ENCODE data around the gene COX19.

Gene COX19

GRCh38 chr7:990933-991728 is 15.8 kb upstream of the COX19 start:
- no peak for DNase-seq

- DNase-seq = no peak
These were observed 15.1 kb upstream of the COX19 start for GRCh38 chr7:990352-990932.

- no peak for DNase-seq
These were observed 13.7 kb upstream of the COX19 start for GRCh38 chr7:988963-989529.

GRCh38 chr7:988426-988911 is 13.1 kb upstream of the COX19 start:
- no peak for DNase-seq

GRCh38 chr7:987909-988308 is 12.6 kb upstream of the COX19 start:
- no peak for DNase-seq

GRCh38 chr7:986766-987751 is 11.7 kb upstream of the COX19 start:
- DNase-seq = no peak

GRCh38 chr7:985915-986741 is 10.8 kb upstream of the COX19 start:
- DNase-seq = no peak

GRCh38 chr7:985127-985416 is 9.7 kb upstream of the COX19 start:
- DNase-seq = no peak

- DNase-seq = no peak
These were observed 9.2 kb upstream of the COX19 start for GRCh38 chr7:984361-985126.

- no peak for DNase-seq
These were observed 8.3 kb upstream of the COX19 start for GRCh38 chr7:983616-984071.

- DNase-seq = no peak
These were observed 7.8 kb upstream of the COX19 start, which contains the start of gene CYP2W1 for GRCh38 chr7:983004-983615. Gene CYP2W1 (plus strand): TSS chr7:983181. CDS start chr7:983212, 31 bp downstream.

- no peak for DNase-seq
These were observed 7.2 kb upstream of the COX19 start for GRCh38 chr7:982511-983003.

- no peak for DNase-seq
These were observed 6.6 kb upstream of the COX19 start for GRCh38 chr7:981793-982510.

- DNase-seq = no peak
These were observed 4.7 kb upstream of the COX19 start for GRCh38 chr7:979886-980571.

GRCh38 chr7:979151-979550 is 3.8 kb upstream of the COX19 start:
- DNase-seq = no peak

- DNase-seq = no peak
These were observed 3.2 kb upstream of the COX19 start for GRCh38 chr7:978416-979091.

- DNase-seq = no peak
These were observed 2.6 kb upstream of the COX19 start for GRCh38 chr7:978049-978346.

- no peak for DNase-seq
These were observed 2.1 kb upstream of the COX19 start for GRCh38 chr7:977326-978048.
